ENCODE measurements around the gene RAD9B. TPM values are rescaled to one million over a fixed set of nuclear protein-coding genes. Genes with fewer than 3 reads are reported as not detected.

Gene RAD9B
- total and polyA plus RNA-seq, 8 donors, result 0.16 to 0.28 (median 0.23) TPM; not detected in 1

Other genes with a start within 250 kb of the RAD9B start
- gene ATP2A2, start 221.1 kb upstream of the RAD9B start, total RNA-seq, result 10 to 100 TPM; 35.0 to 79.7 (median 60.3) TPM
- 10 to 100 TPM; 16.3 to 36.7 TPM for gene ATP2A2, start 221.1 kb upstream of the RAD9B start, polyA plus RNA-seq
- 10 to 100 TPM in 5 of 6 donors, 1 to 10 TPM in 1; 9.7 to 22.9 (median 14.1) TPM for gene ANAPC7, start 98.6 kb upstream of the RAD9B start, total RNA-seq
- gene ANAPC7, start 98.6 kb upstream of the RAD9B start, polyA plus RNA-seq, result 10 to 100 TPM; 32.6 to 35.1 TPM
- 100 to 1,000 TPM in 2 of 6 donors, 10 to 100 TPM in 4; 53.1 to 107 (median 70.5) TPM for gene ARPC3, start 52.0 kb upstream of the RAD9B start, total RNA-seq
- 100 to 1,000 TPM; 164 to 167 TPM for gene ARPC3, start 52.0 kb upstream of the RAD9B start, polyA plus RNA-seq
- gene GPN3, start 34.1 kb upstream of the RAD9B start, total RNA-seq, result 10 to 100 TPM in 4 of 6 donors, 1 to 10 TPM in 2; 6.8 to 11.5 (median 10.2) TPM
- 10 to 100 TPM in 1 of 2 donors, 1 to 10 TPM in 1; 6.8 to 11.1 TPM for gene GPN3, start 34.1 kb upstream of the RAD9B start, polyA plus RNA-seq
- 1 to 10 TPM in 4 of 6 donors, under 1 TPM in 2; 0.37 to 1.9 (median 1.1) TPM for gene FAM216A, start 33.5 kb upstream of the RAD9B start, total RNA-seq
- 1 to 10 TPM; 2.3 to 2.8 TPM for gene FAM216A, start 33.5 kb upstream of the RAD9B start, polyA plus RNA-seq
- gene VPS29, start 220 bp upstream of the RAD9B start, total RNA-seq, result 10 to 100 TPM; 29.1 to 49.3 (median 36.5) TPM
- 100 to 1,000 TPM in 1 of 2 donors, 10 to 100 TPM in 1; 66.8 to 120 TPM for gene VPS29, start 220 bp upstream of the RAD9B start, polyA plus RNA-seq
- gene PPTC7, start 81.0 kb downstream of the RAD9B start, total RNA-seq, result 1 to 10 TPM; 4.6 to 9.0 (median 6.2) TPM
- 1 to 10 TPM; 2.2 to 5.8 TPM for gene PPTC7, start 81.0 kb downstream of the RAD9B start, polyA plus RNA-seq
- 10 to 100 TPM; 14.7 to 25.3 (median 17.6) TPM for gene TCTN1, start 111.8 kb downstream of the RAD9B start, total RNA-seq
- 10 to 100 TPM; 31.0 to 54.5 TPM for gene TCTN1, start 111.8 kb downstream of the RAD9B start, polyA plus RNA-seq
- gene HVCN1, start 186.8 kb downstream of the RAD9B start, total RNA-seq, result 1 to 10 TPM in 3 of 6 donors, under 1 TPM in 3; 0.42 to 5.2 (median 1.1) TPM
- gene HVCN1, start 186.8 kb downstream of the RAD9B start, polyA plus RNA-seq, result 1 to 10 TPM; 1.5 to 2.0 TPM
- gene PPP1CC, start 240.6 kb downstream of the RAD9B start, total RNA-seq, result 10 to 100 TPM; 58.6 to 92.7 (median 75.9) TPM
- gene PPP1CC, start 240.6 kb downstream of the RAD9B start, polyA plus RNA-seq, result 10 to 100 TPM; 33.3 to 52.9 TPM

Measured in pancreas (tissue), 8 donors.